Measurements from ENCODE around the gene GGACT.
"Not testable (repeated sequence)": the region's sequence is repeated elsewhere in the genome, so short reads cannot be mapped to it uniquely, and the experiment has no call there.

Gene GGACT

DNA sequence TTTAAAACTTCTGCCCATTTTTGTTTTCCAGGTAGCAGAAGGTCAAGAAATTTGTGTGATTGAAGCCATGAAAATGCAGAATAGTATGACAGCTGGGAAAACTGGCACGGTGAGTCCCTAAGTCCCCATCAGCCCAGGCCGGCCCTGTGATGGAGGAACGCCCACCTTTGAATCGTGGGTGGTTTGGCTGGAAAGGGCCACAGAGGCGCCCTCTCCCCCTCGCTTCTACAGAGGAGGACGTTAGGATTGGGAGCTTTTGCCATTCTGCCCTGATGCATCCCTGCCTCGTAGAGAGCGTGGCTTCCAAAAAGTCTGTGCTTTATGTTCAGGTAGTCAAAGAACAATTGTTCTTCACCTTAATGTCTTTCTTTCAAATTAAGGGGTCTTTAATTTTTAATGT, 60.9 kb downstream of the GGACT start:
- Mint-ChIP-seq H3K9me3 (no peaks in the 10 kb centered on the region), H3K27ac (no peak overlapping the region), H3K4me1 (peaks cover 21% of the 10 kb centered on the region), H3K27me3 (ENCODE audit: low read depth) (peaks cover 6% of the 10 kb centered on the region), H3K36me3 (ENCODE audit: low read depth) (peaks cover 48% of the 10 kb centered on the region), H3K4me3 (no peak overlapping the region)
- no peak for TF ChIP-seq CTCF (IDR thresholded peaks at IDR 0.05; ENCODE audit: unreplicated experiment in 3 of 3)

- Mint-ChIP-seq H3K9me3 (no peaks in the 10 kb centered on the region), H3K4me3 (no peak overlapping the region), H3K36me3 (ENCODE audit: low read depth) (peaks cover 44% of the 10 kb centered on the region), H3K4me1 (peaks cover 28% of the 10 kb centered on the region), H3K27ac (no peak overlapping the region), H3K27me3 (ENCODE audit: low read depth) (peaks cover 7% of the 10 kb centered on the region)
- no peak for TF ChIP-seq CTCF (IDR thresholded peaks at IDR 0.05; ENCODE audit: unreplicated experiment in 3 of 3)
Measured at GRCh38 chr13:100526318-100527000, 62.1 kb downstream of the GGACT start.

DNA sequence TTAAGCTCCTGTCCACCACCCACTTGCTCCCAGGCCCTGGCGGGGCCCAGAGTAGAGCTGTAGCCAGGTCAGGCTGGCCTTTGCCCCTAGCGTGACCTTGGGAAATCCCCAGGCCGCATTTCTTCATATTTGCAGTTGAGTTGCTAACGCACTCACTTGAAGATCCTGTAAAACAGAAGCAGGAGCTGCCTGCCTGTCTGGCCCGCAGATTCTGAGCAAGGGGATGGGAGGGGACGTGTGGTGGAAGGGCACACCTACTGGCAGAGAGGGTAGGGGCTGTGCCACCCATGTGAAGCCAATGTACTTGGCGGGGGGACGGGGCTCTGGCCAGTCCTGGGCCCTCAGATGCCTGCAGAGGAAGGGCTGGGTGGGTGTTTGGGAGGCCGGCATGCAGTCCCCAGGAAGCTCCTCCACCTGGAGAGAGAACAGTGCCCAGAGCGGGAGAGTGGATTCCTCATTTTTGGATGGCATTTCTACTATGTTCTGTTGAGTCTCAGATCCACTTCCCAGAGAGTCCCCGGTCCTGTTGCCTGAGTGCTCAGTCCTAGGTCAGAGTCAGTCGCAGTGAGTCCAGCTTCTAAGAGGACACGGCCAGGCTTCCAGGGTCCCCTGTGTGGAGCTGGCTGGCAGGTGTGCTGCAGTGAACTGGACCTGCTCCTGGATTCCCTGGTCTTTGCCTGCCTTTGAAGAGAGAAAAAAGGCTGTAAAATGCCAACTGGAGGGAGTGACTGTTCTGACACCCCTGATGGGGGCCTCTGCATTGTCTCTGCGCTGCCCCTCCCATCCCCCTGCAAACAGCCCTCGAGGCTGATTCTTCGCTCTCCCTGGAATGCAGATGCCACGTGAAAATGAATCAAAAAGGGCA, 62.9 kb downstream of the GGACT start:
- Mint-ChIP-seq H3K4me1 (peaks cover 30% of the 10 kb centered on the region), H3K27me3 (ENCODE audit: low read depth) (peaks cover 10% of the 10 kb centered on the region), H3K36me3 (ENCODE audit: low read depth) (peaks cover 40% of the 10 kb centered on the region), H3K4me3 (no peak overlapping the region), H3K9me3 (no peaks in the 10 kb centered on the region), H3K27ac (no peak overlapping the region)
- TF ChIP-seq CTCF (IDR thresholded peaks at IDR 0.05; ENCODE audit: unreplicated experiment in 3 of 3): no peak

GRCh38 chr13:100524688-100525087, 63.9 kb downstream of the GGACT start:
- H3K9me3 Mint-ChIP-seq, H3K4me3 Mint-ChIP-seq, H3K27ac Mint-ChIP-seq: not testable (repeated sequence)
- Mint-ChIP-seq H3K4me1 (peaks cover 23% of the 10 kb centered on the region), H3K27me3 (ENCODE audit: low read depth) (peaks cover 10% of the 10 kb centered on the region), H3K36me3 (ENCODE audit: low read depth) (peaks cover 31% of the 10 kb centered on the region)

GRCh38 chr13:100523981-100524386, 64.6 kb downstream of the GGACT start:
- Mint-ChIP-seq H3K27me3 (ENCODE audit: low read depth) (peaks cover 10% of the 10 kb centered on the region), H3K36me3 (ENCODE audit: low read depth) (peaks cover 25% of the 10 kb centered on the region), H3K4me1 (peaks cover 23% of the 10 kb centered on the region), H3K4me3 (no peak overlapping the region), H3K27ac (no peak overlapping the region), H3K9me3 (no peaks in the 10 kb centered on the region)
- no peak for TF ChIP-seq CTCF (IDR thresholded peaks at IDR 0.05; ENCODE audit: unreplicated experiment in 3 of 3)

GRCh38 chr13:100523411-100523810, 65.2 kb downstream of the GGACT start:
- TF ChIP-seq CTCF (IDR thresholded peaks at IDR 0.05; ENCODE audit: unreplicated experiment in 3 of 3): no peak
- Mint-ChIP-seq H3K27ac (no peak overlapping the region), H3K4me3 (no peak overlapping the region), H3K9me3 (no peaks in the 10 kb centered on the region), H3K27me3 (ENCODE audit: low read depth) (peaks cover 10% of the 10 kb centered on the region), H3K4me1 (peaks cover 23% of the 10 kb centered on the region), H3K36me3 (ENCODE audit: low read depth) (peaks cover 19% of the 10 kb centered on the region)

All from nephron (organoid).